Measurements from ENCODE around the gene L3MBTL4. TPM values are rescaled to one million over a fixed set of nuclear protein-coding genes. Genes with fewer than 3 reads are reported as not detected.

L3MBTL4 gene
- total and polyA plus RNA-seq, 10 donors, result 1.1 to 21.0 (median 12.7) TPM

DNA sequence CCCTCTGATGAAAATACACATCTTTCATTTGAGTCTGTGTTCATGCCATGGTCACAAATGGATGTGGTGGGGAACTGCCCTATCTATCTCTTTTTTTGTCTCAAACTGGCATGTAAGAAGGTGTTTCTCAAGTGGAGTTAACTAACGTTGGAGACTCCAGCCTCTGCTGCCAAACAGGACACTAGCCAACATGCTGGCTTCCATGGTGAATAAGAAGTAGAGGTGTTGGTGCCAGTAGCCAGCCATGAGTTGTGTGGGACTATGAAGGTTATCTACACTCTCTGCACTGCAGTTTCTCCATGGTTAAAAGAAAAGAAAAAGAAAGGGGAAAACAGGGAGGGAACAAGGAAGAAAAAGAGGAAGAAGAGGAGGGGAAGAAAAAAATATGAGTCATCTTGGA, 370.4 kb downstream of the L3MBTL4 start:
- no peak for DNase-seq
- intact Hi-C loops (cut with DNase I; ENCODE audit: low total_unique reads), result no loop called here
- 78 to 86% (median 79%) methylated on average over 1 of the region's 1 CpG for WGBS, 5 donors
- peaks cover 0 to 34% (median 18%) of the 10 kb centered on the region in 8 donors for H3K9me3 ChIP-seq
- no peaks in the 10 kb centered on the region for H3K4me1 ChIP-seq
- H3K4me3 ChIP-seq, result no peak overlapping the region
- no peak overlapping the region for H3K27ac ChIP-seq
- TF ChIP-seq, protein P1, sequence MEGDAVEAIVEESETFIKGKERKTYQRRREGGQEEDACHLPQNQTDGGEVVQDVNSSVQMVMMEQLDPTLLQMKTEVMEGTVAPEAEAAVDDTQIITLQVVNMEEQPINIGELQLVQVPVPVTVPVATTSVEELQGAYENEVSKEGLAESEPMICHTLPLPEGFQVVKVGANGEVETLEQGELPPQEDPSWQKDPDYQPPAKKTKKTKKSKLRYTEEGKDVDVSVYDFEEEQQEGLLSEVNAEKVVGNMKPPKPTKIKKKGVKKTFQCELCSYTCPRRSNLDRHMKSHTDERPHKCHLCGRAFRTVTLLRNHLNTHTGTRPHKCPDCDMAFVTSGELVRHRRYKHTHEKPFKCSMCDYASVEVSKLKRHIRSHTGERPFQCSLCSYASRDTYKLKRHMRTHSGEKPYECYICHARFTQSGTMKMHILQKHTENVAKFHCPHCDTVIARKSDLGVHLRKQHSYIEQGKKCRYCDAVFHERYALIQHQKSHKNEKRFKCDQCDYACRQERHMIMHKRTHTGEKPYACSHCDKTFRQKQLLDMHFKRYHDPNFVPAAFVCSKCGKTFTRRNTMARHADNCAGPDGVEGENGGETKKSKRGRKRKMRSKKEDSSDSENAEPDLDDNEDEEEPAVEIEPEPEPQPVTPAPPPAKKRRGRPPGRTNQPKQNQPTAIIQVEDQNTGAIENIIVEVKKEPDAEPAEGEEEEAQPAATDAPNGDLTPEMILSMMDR (IDR thresholded peaks at IDR 0.05 in 8 of 11, conservative IDR thresholded peaks at IDR 0.05 in 3 of 11), result no peak
- TF ChIP-seq POLR2AphosphoS5 (IDR thresholded peaks at IDR 0.05) (no peak), POLR2A (IDR thresholded peaks at IDR 0.05) (no peak)
- H3K27me3 ChIP-seq (replicated peaks in 1 of 7), result no peaks in the 10 kb centered on the region
- H3K36me3 ChIP-seq, result no peaks in the 10 kb centered on the region

DNA sequence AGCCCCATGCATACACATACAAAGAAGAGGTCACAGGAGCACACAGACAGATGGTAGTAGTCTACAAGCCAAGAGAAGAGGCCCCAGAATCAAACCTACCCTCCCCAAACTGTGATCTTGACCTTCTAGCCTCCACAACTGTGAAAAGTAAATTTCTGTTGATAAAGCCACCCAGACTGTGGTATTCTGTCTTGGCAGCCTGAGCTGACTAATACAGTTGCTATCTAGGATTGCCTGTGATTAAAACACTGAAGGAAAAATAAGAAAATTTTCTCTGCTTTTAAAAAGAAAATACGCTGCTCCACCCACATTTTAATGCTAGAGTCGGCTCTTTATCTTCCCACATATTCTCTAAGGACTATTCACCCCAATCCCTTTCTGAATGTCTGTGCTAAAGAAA, 375.7 kb downstream of the L3MBTL4 start:
- intact Hi-C loops (cut with DNase I; ENCODE audit: low total_unique reads), result no loop called here
- Histone ChIP-seq H3K27ac (no peak overlapping the region), H3K4me3 (no peak overlapping the region), H3K4me1 (no peaks in the 10 kb centered on the region), H3K9me3 (peaks cover 0 to 37% (median 34%) of the 10 kb centered on the region in 8 donors), H3K36me3 (no peaks in the 10 kb centered on the region), H3K27me3 (replicated peaks in 1 of 7) (no peaks in the 10 kb centered on the region)
- no peak for TF ChIP-seq POLR2AphosphoS5 (IDR thresholded peaks at IDR 0.05)
- TF ChIP-seq, protein P1 (IDR thresholded peaks at IDR 0.05 in 8 of 11, conservative IDR thresholded peaks at IDR 0.05 in 3 of 11), result no peak
- no peak for TF ChIP-seq POLR2A (IDR thresholded peaks at IDR 0.05)
- WGBS, 5 donors, result 80 to 92% (median 83%) methylated on average over 2 of the region's 2 CpGs
- no peak for DNase-seq

- Histone ChIP-seq H3K4me1 (no peaks in the 10 kb centered on the region), H3K27me3 (replicated peaks in 1 of 7) (no peaks in the 10 kb centered on the region), H3K9me3 (peaks cover 0 to 13% (median 9%) of the 10 kb centered on the region in 8 donors), H3K27ac (no peak overlapping the region), H3K36me3 (no peaks in the 10 kb centered on the region), H3K4me3 (no peak overlapping the region)
- intact Hi-C loops (cut with DNase I; ENCODE audit: low total_unique reads), result no loop called here
- 60 to 86% (median 69%) methylated on average over 2 of the region's 2 CpGs for WGBS, 5 donors
- TF ChIP-seq POLR2A (IDR thresholded peaks at IDR 0.05) (no peak), POLR2AphosphoS5 (IDR thresholded peaks at IDR 0.05) (no peak)
- DNase-seq, result peak; percentile 67
These were observed 383.3 kb downstream of the L3MBTL4 start for GRCh38 chr18:6031442-6031841.

DNA sequence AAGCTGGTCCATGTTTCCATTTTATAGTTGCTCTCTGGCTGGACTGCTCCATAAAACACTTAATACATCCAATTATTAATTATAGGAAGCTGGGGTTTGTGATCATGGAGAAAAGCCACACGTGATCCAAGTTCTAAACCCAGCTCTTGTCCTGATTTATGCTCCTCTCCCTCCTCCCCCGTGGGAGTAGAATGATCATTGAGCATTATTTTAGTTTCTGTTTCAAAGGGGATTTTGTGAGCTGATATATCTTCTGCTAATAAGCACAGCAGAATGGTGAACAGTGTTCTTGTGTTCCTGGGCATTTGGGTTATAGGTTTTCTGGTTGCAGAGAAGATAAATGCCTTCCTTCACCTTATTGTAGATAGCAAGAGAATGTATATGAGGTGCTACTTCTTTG, 383.7 kb downstream of the L3MBTL4 start:
- 50 to 75% (median 61%) methylated on average over 2 of the region's 2 CpGs for WGBS, 5 donors
- TF ChIP-seq, protein P1 (IDR thresholded peaks at IDR 0.05 in 8 of 11, conservative IDR thresholded peaks at IDR 0.05 in 3 of 11), result no peak
- TF ChIP-seq POLR2AphosphoS5 (IDR thresholded peaks at IDR 0.05) (no peak), POLR2A (IDR thresholded peaks at IDR 0.05) (no peak)
- no peak overlapping the region for H3K27ac ChIP-seq

More for the DNA sequence above, 383.7 kb downstream of the L3MBTL4 start:
- Histone ChIP-seq H3K4me1 (no peaks in the 10 kb centered on the region), H3K9me3 (peaks cover 0 to 9% (median 4%) of the 10 kb centered on the region in 8 donors), H3K27me3 (replicated peaks in 1 of 7) (no peaks in the 10 kb centered on the region), H3K4me3 (no peak overlapping the region), H3K36me3 (no peaks in the 10 kb centered on the region)
- intact Hi-C loops (cut with DNase I; ENCODE audit: low total_unique reads), result no loop called here
- DNase-seq, result no peak

Data from spleen (tissue), 11 donors.